SK-MEL-5 (cell line): ENCODE results near the gene MT1H. TPM values are rescaled to one million over a fixed set of nuclear protein-coding genes. Genes with fewer than 3 reads are reported as not detected.
"Not testable (repeated sequence)": the region's sequence is repeated elsewhere in the genome, so short reads cannot be mapped to it uniquely, and the experiment has no call there.

Experiments used
- DNase-seq: peaks from one replicate; pipeline ENCODE4 v3.0.0-alpha.2; 2016; ENCODE audit warnings: low read depth, low spot score
- in situ Hi-C: cut with HindIII; loops from 2 replicates; pipeline ENCODE4 v1.10.0; 2016; ENCODE audit warnings: low sequenced_read_pairs, high pct_unique_total_duplicates, low pct_unique_long_range_greater_than_20kb
- total RNA-seq: library from RNA; depleted of rRNA; stranded (reverse); fragments of >200 nt; shearing (Covaris generic); gene quantifications from 2 replicates; pipeline ENCODE4 v1.2.3, GENCODE V29; 2014; rRNA removed

MT1H gene
- total RNA-seq, 1 experiment from 2014 or later: not detected

DNA sequence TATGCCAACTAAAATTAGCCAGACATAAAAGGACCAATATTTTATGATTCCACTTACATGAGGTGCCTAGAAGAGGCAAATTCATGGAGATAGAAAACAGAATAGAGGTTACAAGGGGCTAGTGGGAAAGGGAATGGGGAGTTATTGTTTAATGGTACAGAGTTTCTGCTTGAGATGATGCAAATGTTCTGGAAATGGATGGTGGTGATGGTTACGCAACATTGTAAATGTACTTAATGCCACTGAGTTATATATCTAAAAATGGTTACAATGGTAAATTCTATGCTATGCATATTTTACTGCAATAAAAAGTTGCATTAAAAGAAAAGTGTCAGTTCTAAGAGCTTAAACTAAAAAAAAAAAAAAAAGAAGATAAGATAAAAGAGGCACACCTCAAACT, 30.6 kb downstream of the MT1H start:
- in situ Hi-C loops: no loop called here
- DNase-seq: no peak

DNA sequence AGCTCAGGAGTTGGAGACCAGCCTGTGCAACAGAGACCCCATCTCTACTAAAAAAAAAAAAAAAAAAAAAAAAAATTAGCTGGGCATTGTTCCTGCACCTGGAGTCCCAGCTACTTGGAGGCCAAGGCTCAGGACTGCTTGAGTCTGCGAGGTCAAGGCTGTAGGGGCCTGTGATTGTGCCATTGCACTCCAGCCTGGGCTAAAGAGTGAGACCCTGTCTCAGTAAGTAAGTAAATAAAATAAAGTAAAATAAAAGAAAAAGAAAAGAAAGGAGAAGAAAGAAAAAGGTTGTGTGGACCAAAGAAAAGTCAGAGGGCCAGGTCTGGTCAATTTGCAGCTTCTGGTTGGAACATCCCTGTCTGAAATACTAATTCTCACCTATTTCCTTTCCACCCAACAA, 31.0 kb downstream of the MT1H start:
- in situ Hi-C loops: no loop called here

DNA sequence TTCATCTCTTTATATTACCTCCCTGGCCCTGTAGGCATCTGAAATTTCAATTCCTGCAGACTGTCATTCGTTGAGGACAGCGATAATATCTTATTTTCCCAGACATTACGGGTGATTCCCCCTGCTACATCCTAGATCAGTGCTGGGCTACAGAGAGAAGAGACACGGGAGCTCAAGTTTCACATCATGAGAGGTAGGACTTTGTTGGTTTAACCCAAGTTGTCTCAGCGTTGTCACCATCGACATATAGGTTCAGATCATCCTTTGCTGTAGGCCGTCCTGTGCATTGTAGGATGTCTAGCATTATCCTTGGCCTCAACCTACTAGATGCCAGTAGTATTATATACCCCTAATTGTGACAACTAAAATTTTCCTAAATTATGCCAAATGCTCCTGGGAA, 31.9 kb downstream of the MT1H start:
- in situ Hi-C loops: no loop called here
- no peak for DNase-seq

More for the DNA sequence above, 31.0 kb downstream of the MT1H start:
- no peak for DNase-seq

DNA sequence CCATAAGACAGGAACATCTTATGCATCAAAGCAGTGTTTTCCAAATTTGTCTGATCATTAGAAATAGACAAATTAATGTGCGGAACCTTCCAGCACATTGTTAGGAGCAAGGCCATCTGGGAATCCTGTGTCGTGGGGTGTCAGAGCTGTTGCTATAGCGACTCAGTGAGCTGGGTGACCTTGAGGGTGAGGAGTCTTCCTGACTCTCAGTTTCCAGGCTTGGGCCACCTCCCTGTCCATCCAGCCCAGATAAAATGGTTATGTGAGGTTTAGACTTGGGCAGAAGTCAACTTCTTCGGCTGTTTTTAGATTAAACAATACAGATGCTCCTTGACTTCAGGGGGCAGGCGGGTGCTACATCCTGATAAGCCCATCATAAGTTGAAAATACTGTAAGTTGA, 33.2 kb downstream of the MT1H start:
- in situ Hi-C loops: no loop called here
- no peak for DNase-seq

DNA sequence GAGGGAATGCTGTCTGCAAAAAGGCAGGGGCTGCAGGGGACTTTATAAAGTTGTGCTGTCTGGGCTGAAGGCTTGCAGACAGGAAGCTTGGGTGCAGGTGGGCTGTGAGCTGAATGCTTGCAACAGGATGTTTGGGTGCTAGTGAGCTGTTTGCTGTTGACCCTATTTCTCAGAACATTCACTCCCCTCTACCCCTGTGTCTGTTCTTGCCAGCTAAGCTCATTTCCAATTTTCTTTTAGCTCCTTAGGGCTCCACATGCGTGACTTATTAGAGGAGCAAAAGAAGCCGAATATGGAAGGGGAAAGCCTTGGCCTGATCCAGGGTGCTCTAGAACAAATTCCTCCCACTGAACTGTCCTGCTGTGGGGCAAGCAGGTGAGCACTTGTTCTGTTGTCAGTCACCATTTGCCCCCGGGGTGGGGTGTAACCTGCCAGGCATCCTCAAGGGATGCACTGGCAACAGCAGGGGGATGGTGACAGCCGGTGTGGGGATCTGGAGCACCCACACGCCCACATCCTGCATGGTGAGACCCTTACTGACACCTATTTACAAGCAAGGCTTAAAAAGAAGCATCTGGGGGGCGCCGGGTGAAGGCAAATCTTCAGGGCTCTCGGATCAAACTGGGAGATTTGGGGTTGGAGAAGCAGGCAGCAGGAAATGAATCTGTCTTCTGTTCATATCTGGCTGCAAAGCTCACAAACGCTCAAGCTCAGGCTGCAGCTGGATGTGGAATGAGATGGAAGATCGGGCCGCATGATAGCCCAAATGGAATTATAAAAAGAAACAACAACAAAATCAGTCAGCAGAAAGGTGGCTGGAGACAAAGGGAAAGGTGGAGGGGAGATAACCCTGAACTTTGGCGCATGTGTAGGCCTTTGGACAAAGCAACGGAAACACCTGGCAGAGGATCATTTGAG, 39.2 kb downstream of the MT1H start:
- in situ Hi-C loops: no loop called here

DNA sequence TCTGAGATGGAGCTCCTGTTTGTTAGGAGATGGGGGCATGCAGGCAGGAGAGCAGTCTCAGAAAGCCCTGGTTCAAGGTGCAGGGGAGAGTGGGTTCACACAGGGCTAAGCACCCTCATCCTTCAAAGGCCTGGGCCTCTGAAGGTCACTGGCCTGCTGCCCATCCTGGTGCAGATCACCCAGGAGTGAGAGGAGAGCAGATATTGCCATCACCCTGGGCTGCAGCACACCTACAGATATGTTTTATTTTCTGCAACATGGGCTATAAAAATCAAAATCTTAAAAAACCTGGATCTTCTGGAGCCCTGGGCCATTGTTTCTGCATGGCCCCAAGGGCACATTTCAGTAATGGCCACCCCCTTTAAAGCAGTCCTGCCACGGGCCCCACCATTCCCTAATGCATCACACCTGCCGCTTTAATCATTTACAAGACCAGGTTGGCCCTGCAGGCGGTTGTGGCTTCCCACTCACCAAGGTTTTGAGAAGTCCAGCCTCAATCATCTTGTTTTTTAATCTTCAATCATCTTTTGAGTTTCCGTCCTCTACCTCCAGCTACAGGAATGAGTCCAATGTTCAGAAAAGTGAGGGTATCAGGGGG, 39.9 kb downstream of the MT1H start:
- in situ Hi-C loops: no loop called here
- DNase-seq: no peak

More for the DNA sequence above, 39.2 kb downstream of the MT1H start:
- DNase-seq: no peak

DNA sequence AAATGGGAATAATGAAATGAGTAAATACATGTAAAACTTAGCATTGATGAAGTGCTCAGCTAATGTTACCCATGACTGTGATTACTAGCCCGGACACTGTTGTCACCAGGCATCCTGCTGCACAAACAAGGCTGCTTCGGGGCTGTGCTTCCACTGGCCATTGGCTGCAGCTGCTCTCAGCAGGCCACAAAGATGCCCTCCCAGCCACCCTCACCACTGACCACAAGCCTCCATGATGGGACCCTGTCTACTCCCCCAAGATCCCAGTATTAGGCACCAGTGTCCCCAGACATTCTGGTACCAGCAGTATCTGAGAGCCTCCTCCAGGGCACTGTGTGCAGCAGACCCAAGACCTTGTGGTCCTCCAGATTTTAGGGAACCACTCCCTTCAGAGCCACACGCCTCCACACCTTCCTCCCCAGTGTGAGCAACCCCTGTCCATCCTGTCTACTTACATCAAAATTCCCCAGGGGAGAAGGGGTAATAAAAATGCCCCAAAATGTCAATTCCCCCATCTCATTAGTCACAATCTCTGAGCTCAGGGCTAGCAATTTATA, 40.6 kb downstream of the MT1H start:
- DNase-seq: no peak
- in situ Hi-C loops: no loop called here

DNA sequence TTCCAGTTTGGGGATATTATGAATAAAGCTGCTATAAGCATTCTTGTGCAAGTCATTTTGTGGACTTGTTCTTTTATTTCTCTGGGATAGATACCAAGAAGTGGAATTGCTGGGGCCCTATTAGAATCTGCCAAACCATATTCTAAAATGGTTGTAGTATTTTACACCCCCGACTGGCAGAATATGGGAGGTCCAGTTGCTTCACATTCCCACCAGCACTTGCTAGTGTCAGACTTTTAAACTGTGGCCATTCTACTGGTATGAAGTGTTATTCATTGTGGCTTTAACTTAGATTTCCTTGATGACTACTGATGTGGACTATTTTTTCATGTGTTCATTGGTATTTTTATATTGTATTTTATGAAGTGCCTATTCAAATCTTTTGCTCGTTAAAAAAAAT, 42.2 kb downstream of the MT1H start:
- DNase-seq: no peak
- in situ Hi-C loops: no loop called here

DNA sequence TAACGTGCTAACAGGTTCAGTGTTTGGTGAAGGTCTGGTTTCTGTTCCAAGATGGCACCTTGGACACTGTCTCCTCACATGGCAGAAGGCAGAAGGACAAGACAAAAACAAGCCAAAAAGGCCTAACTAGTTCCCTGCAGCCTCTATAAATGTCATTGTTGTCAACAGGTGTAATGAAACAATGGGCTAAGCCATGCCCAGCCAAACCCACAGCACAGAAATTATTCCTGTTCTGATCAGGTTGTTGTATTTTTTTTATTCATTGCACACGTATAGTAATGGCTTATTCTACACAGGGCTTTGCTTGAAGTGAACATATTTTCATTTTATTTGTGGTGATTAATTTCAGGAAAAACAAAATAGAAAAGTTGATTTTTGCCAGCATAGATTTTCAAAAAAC, 44.2 kb downstream of the MT1H start:
- in situ Hi-C loops: no loop called here

DNA sequence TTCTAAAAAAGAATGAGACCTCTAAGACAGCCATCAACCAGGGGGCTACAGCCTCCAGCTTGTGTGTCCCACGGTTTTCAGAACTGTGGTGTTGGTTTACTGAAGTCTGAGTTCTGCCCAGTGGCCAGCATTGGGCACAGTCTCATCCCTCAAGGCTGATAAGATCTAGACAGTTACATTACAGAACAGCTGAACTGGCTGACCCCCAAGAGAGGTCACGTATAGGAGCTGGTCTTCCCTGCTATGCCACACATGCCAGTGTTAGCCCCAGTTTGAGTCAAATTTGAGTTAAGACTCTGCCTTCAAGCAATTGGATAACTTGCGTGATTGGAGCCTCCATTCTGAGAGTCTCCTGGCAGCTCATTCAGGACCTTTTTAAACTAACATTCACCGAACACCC, 45.5 kb downstream of the MT1H start:
- DNase-seq: no peak
- in situ Hi-C loops: no loop called here

More for the DNA sequence above, 44.2 kb downstream of the MT1H start:
- no peak for DNase-seq

DNA sequence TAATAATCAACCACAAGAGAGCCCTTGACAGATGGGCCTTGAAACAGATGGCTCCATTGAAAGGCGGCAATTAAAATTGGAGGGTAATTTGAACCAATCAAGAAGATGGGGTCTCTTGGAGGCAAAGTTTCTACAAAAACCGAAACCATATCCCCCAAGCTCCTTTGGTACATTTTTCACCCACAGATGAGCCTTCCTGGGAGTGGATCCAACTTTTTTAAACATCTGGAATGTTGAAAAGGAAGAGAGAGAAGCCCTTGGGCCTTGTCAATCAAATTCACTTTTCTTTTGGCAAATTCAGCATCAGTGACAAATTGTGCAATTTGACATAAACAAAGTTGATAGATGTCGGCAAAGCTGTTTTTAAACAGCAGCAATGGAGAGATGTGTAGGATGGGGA, 47.1 kb downstream of the MT1H start:
- in situ Hi-C loops: no loop called here
- DNase-seq: no peak

DNA sequence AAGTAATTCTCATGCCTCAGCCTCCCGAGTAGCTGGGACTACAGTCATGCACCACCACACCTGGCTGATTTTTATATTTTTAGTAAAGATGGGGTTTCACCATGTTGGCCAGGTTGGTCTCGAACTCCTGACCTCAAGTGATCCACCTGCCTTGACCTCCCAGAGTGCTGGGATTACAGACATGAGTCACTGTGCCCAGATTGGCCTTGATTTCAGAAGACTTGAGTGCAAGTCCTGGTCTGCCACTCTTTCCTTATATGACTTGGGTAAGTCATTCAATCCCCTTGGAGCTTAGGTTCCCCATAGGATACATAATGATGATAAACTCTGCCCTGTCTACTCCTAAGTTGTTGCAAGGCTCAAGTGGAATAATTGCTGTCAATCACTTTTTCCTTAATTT, 47.9 kb downstream of the MT1H start:
- in situ Hi-C loops, DNase-seq: not testable (repeated sequence)

Other genes starting within 250 kb of the MT1H start
- 122 and 126 TPM in 2 replicates for gene AMFR, start 244.3 kb upstream of the MT1H start, total RNA-seq
- gene NUDT21, start 218.5 kb upstream of the MT1H start, total RNA-seq: 72.7 and 83.5 TPM in 2 replicates
- gene OGFOD1, start 218.3 kb upstream of the MT1H start, total RNA-seq: 92.6 and 95.1 TPM in 2 replicates
- gene BBS2, start 149.8 kb upstream of the MT1H start, total RNA-seq: 22.8 and 28.3 TPM in 2 replicates
- not detected in 2 replicates for gene MT4, start 104.7 kb upstream of the MT1H start, total RNA-seq
- gene MT3, start 80.3 kb upstream of the MT1H start, total RNA-seq: not detected in 2 replicates
- 8.8 and 15.0 TPM in 2 replicates for gene MT2A, start 61.2 kb upstream of the MT1H start, total RNA-seq
- gene MT1E, start 44.0 kb upstream of the MT1H start, total RNA-seq: not detected in 2 replicates
- not detected in 2 replicates for gene MT1M, start 37.2 kb upstream of the MT1H start, total RNA-seq
- gene MT1A, start 31.1 kb upstream of the MT1H start, total RNA-seq: not detected in 2 replicates
- gene MT1B, start 17.9 kb upstream of the MT1H start, total RNA-seq: not detected in 2 replicates
- gene MT1F, start 11.9 kb upstream of the MT1H start, total RNA-seq: 0.24 TPM in 1 of 2 replicates, not detected in the other
- gene MT1G, start 1.7 kb upstream of the MT1H start, total RNA-seq: not detected in 2 replicates
- 17.2 and 17.8 TPM in 2 replicates for gene MT1X, start 12.7 kb downstream of the MT1H start, total RNA-seq
- gene NUP93, start 60.3 kb downstream of the MT1H start, total RNA-seq: 132 and 134 TPM in 2 replicates
- gene SLC12A3, start 195.4 kb downstream of the MT1H start, total RNA-seq: not detected in 2 replicates